Panc1 (cell line): ENCODE measurements around the gene ST8SIA1. TPM values are rescaled to one million over a fixed set of nuclear protein-coding genes. Genes with fewer than 3 reads are reported as not detected.

Experiments
- ATAC-seq: fragments of 200-7000 bp; cut with Tn5 transposase; 2 replicates; pipeline ENCODE4 v1.9.1; 2020; ENCODE audit warnings: mild to moderate bottlenecking, moderate library complexity
- Bru-seq: library from RNA; stranded (reverse); fragments of 400-500 nt; gene quantifications from one replicate; lab custom pipeline; 2021; lab: Mats Ljungman, UMichigan
- BruChase-seq, 2 experiments: library from RNA; stranded (reverse); fragments of 400-500 nt; gene quantifications; one replicate each; lab custom pipeline; 2021; lab: Mats Ljungman, UMichigan
- BruUV-seq: library from RNA; stranded (reverse); fragments of 400-500 nt; replicated peaks from 2 replicates; lab custom pipeline; 2021; lab: Mats Ljungman, UMichigan
- CTCF ChIA-PET: fragments of 300-600 bp; sonication (Branson Sonifier 250); formaldehyde crosslinking; loops from one replicate; lab custom pipeline; 2022; ENCODE audit warnings: antibody characterized with exemption; lab: Charles Lee
- POLR2A ChIA-PET: fragments of 300-600 bp; sonication (Branson Sonifier 250); formaldehyde crosslinking; loops from one replicate; lab custom pipeline; 2022; ENCODE audit warnings: antibody characterized with exemption; lab: Charles Lee
- DNase-seq: peaks from one replicate; pipeline ENCODE4 v3.0.0-alpha.2; 2010; ENCODE audit warnings: low read depth, low spot score
- H3K27ac ChIP-seq: 2 replicates; pipeline ENCODE4 v1.5.1; 2011; ENCODE audit warnings: mild to moderate bottlenecking, low read length, inconsistent platforms
- H3K27me3 ChIP-seq: fragments of 200-500 bp; sonication (Bioruptor generic); 2 replicates; pipeline ENCODE4 v1.6.0; 2014; ENCODE audit warnings: low read length, inconsistent platforms; ENCODE audit not compliant: control insufficient read depth, insufficient read depth
- H3K36me3 ChIP-seq: fragments of 200-500 bp; sonication (Bioruptor generic); 2 replicates; pipeline ENCODE4 v1.5.1; 2014; ENCODE audit warnings: inconsistent platforms, mild to moderate bottlenecking, low read length, moderate library complexity; ENCODE audit not compliant: control insufficient read depth, insufficient read depth
- H3K4me1 ChIP-seq: 2 replicates; pipeline ENCODE4 v1.5.1; 2011; ENCODE audit warnings: inconsistent platforms, mild to moderate bottlenecking, low read length, moderate library complexity; ENCODE audit not compliant: control insufficient read depth, insufficient read depth
- H3K4me3 ChIP-seq, 2 experiments: 2 replicates each; pipeline ENCODE4 v1.5.1; 2011 to 2012; ENCODE audit warnings: low read depth in 2 of 2, low read length in 2 of 2, mild to moderate bottlenecking in 2 of 2, inconsistent platforms in 1 of 2, moderate library complexity in 1 of 2
- H3K9me3 ChIP-seq: fragments of 200-500 bp; sonication (Bioruptor generic); 2 replicates; pipeline ENCODE4 v1.5.1; 2014; ENCODE audit warnings: low read depth, mild to moderate bottlenecking, inconsistent platforms, low read length, moderate library complexity; ENCODE audit not compliant: control insufficient read depth, insufficient read depth
- CTCF ChIP-seq: fragments of 450-650 bp; IDR thresholded peaks from 2 replicates; pipeline ENCODE4 v1.5.1; 2017; ENCODE audit warnings: mild to moderate bottlenecking
- POLR2AphosphoS5 ChIP-seq: IDR thresholded peaks from 2 replicates; pipeline ENCODE4 v1.6.1; 2012; ENCODE audit warnings: mild to moderate bottlenecking, low read depth, low read length, moderate library complexity
- REST ChIP-seq, 2 experiments: IDR thresholded peaks; 2 replicates each; pipeline ENCODE4 v1.6.1; 2011 to 2012; ENCODE audit warnings: low read depth in 2 of 2, control low read depth in 1 of 2, low read length in 1 of 2, mild to moderate bottlenecking in 1 of 2, moderate library complexity in 1 of 2; ENCODE audit not compliant: insufficient read depth in 1 of 2
- SIN3A ChIP-seq: IDR thresholded peaks from 2 replicates; pipeline ENCODE4 v1.6.1; 2012; ENCODE audit warnings: low read depth, mild to moderate bottlenecking, low read length, moderate library complexity, borderline replicate concordance; ENCODE audit not compliant: insufficient read depth
- TCF7L2 ChIP-seq: IDR thresholded peaks from 2 replicates; pipeline ENCODE4 v1.6.1; 2011; ENCODE audit warnings: mild to moderate bottlenecking, low read depth, low read length, inconsistent platforms
- in situ Hi-C: cut with HindIII; loops from 2 replicates; pipeline ENCODE4 v1.10.0; 2016; ENCODE audit warnings: low sequenced_read_pairs, low pct_unique_long_range_greater_than_20kb
- intact Hi-C: fragments of 100-400 bp; cut with micrococcal nuclease; formaldehyde crosslinking; loops from one replicate; pipeline ENCODE4 v1.10.0; 2022; ENCODE audit not compliant: unreplicated experiment
- long read RNA-seq: library from polyadenylated mRNA; unstranded; transcript quantifications from one replicate; pipeline ENCODE4 v2.0.0, GENCODE V29; 2021; ENCODE audit not compliant: unreplicated experiment
- polyA plus RNA-seq: library from polyadenylated mRNA; unstranded; fragments of >200 nt; gene quantifications from one replicate; pipeline ENCODE4 v1.2.1, GENCODE V29; 2012; ENCODE audit warnings: missing spikeins; ENCODE audit not compliant: insufficient read length
- total RNA-seq: library from RNA; stranded (reverse); gene quantifications from one replicate; pipeline ENCODE4 v1.2.1, GENCODE V29; 2021; ENCODE audit not compliant: unreplicated experiment

The ST8SIA1 gene
- 0.13 TPM for total RNA-seq
- 0.35 TPM for polyA plus RNA-seq
- percentile 18 among the genes with signal in this experiment for Bru-seq, nascent RNA
- percentile 17 among the genes with signal in this experiment for BruChase-seq, experiment 1, labeled RNA remaining after a 2-hour chase
- BruChase-seq, experiment 2, labeled RNA remaining after a 6-hour chase, result percentile 17 among the genes with signal in this experiment
- long read RNA-seq, result 0 reads

GRCh38 chr12:22334410-22335100 lies at the start of gene ST8SIA1:
ST8SIA1 (minus strand) TSS chr12:22334707; CDS start chr12:22334232, 475 bp downstream.
- no peaks in the 10 kb centered on the region for H3K4me1 ChIP-seq
- H3K4me3 ChIP-seq, result peak within 1 kb of the TSS; percentile 41 to 51
- no peaks in the 10 kb centered on the region for H3K9me3 ChIP-seq
- in situ Hi-C loops (no loop called here), intact Hi-C loops (loop anchor here (10.0 kb wide), 1 partner anchor 250 kb away; no protein-coding TSS in a partner anchor)
- H3K36me3 ChIP-seq, result no peaks in the 10 kb centered on the region
- no peaks in the 10 kb centered on the region; the same call in none of the 2 replicates for H3K27me3 ChIP-seq
- DNase-seq (no peak), ATAC-seq (0 out of 2 replicates have a peak, but pooled peaks have one; percentile 17)
- BruUV-seq, result no TSS peak
- H3K27ac ChIP-seq, result no peak within 1 kb of the TSS
- CTCF ChIA-PET, result no interaction called here
- TF ChIP-seq REST (IDR thresholded peaks at IDR 0.05; ENCODE audit: insufficient read depth in 1 of 2, low read depth in 2 of 2, low read length in 1 of 2), result no peak
- no peak for TF ChIP-seq TCF7L2
- no peak for TF ChIP-seq SIN3A
- POLR2A ChIA-PET, result interaction anchor here (0.6 kb wide), 1 partner anchor 984 kb away, joined by 5 read pairs; no protein-coding TSS in a partner anchor

- no peaks in the 10 kb centered on the region for H3K4me1 ChIP-seq
- TF ChIP-seq TCF7L2, result no peak
- no peak for TF ChIP-seq SIN3A
- TF ChIP-seq POLR2AphosphoS5, result no peak
- TF ChIP-seq CTCF, result no peak
- no peak for TF ChIP-seq REST (IDR thresholded peaks at IDR 0.05; ENCODE audit: insufficient read depth in 1 of 2, low read depth in 2 of 2, low read length in 1 of 2)
- ATAC-seq (no peak), DNase-seq (no peak)
- in situ Hi-C loops (no loop called here), intact Hi-C loops (no loop called here)
- POLR2A ChIA-PET, result no interaction called here
- no peaks in the 10 kb centered on the region for H3K36me3 ChIP-seq
- no peaks in the 10 kb centered on the region for H3K9me3 ChIP-seq
- H3K27ac ChIP-seq, result no peak overlapping the region
- H3K27me3 ChIP-seq, result no peaks in the 10 kb centered on the region
- H3K4me3 ChIP-seq, result no peak overlapping the region
- no TSS peak for BruUV-seq
- CTCF ChIA-PET, result no interaction called here
Measured at GRCh38 chr12:22380031-22380430, 45.5 kb upstream of the ST8SIA1 start.
